Measurements from ENCODE around the gene FAM24A. TPM values are rescaled to one million over a fixed set of nuclear protein-coding genes. Genes with fewer than 3 reads are reported as not detected.
"Not testable (repeated sequence)": the region's sequence is repeated elsewhere in the genome, so short reads cannot be mapped to it uniquely, and the experiment has no call there.

FAM24A gene
- total RNA-seq, 1 donor from 2014 or later, result not detected

GRCh38 chr10:122882766-122883165 lies 27.6 kb upstream of the FAM24A start:
- intact Hi-C loops (cut with DNase I), result no loop called here
- DNase-seq (ENCODE audit: low spot score in 2 of 2), result no peak
- H3K9me3 ChIP-seq, result no peaks in the 10 kb centered on the region
- H3K4me3 ChIP-seq, result no peak overlapping the region
- H3K4me1 ChIP-seq, result peaks cover 0 to 2% of the 10 kb centered on the region in 2 donors
- H3K36me3 ChIP-seq, result no peaks in the 10 kb centered on the region
- H3K27me3 ChIP-seq, result no peaks in the 10 kb centered on the region
- no peak for TF ChIP-seq CTCF (IDR thresholded peaks at IDR 0.05)
- no peak overlapping the region for H3K27ac ChIP-seq

GRCh38 chr10:122884166-122884565 lies 26.2 kb upstream of the FAM24A start:
- Histone ChIP-seq H3K36me3 (no peaks in the 10 kb centered on the region), H3K4me3 (no peak overlapping the region), H3K27me3 (no peaks in the 10 kb centered on the region), H3K27ac (no peak overlapping the region), H3K9me3 (no peaks in the 10 kb centered on the region), H3K4me1 (peaks cover 0 to 2% of the 10 kb centered on the region in 2 donors)
- no peak for TF ChIP-seq CTCF (IDR thresholded peaks at IDR 0.05)
- no peak for DNase-seq (ENCODE audit: low spot score in 2 of 2)
- intact Hi-C loops (cut with DNase I), result no loop called here

- Histone ChIP-seq H3K27ac (no peak overlapping the region), H3K4me1 (no peaks in the 10 kb centered on the region), H3K9me3 (no peaks in the 10 kb centered on the region), H3K4me3 (no peak overlapping the region), H3K27me3 (no peaks in the 10 kb centered on the region), H3K36me3 (no peaks in the 10 kb centered on the region)
- no peak for DNase-seq (ENCODE audit: low spot score in 2 of 2)
- TF ChIP-seq CTCF (IDR thresholded peaks at IDR 0.05), result no peak
- intact Hi-C loops (cut with DNase I), result no loop called here
These were observed 16.0 kb upstream of the FAM24A start for GRCh38 chr10:122894261-122894944.

- H3K9me3 ChIP-seq; H3K27me3 ChIP-seq; H3K4me1 ChIP-seq; DNase-seq (ENCODE audit: low spot score in 2 of 2); H3K27ac ChIP-seq; H3K4me3 ChIP-seq; intact Hi-C loops (cut with DNase I); H3K36me3 ChIP-seq: not testable (repeated sequence)
These were observed 6.5 kb upstream of the FAM24A start for GRCh38 chr10:122903861-122904260.

GRCh38 chr10:122911889-122912484 lies 1.6 kb downstream of the FAM24A start:
- DNase-seq (ENCODE audit: low spot score in 2 of 2), result no peak
- TF ChIP-seq CTCF (IDR thresholded peaks at IDR 0.05), result no peak
- H3K9me3 ChIP-seq, result no peaks in the 10 kb centered on the region
- H3K4me3 ChIP-seq, result no peak overlapping the region
- no peaks in the 10 kb centered on the region for H3K36me3 ChIP-seq
- H3K27me3 ChIP-seq, result no peaks in the 10 kb centered on the region
- intact Hi-C loops (cut with DNase I), result no loop called here
- H3K27ac ChIP-seq, result no peak overlapping the region
- H3K4me1 ChIP-seq, result no peaks in the 10 kb centered on the region

- Histone ChIP-seq H3K27ac (no peak overlapping the region), H3K9me3 (no peaks in the 10 kb centered on the region), H3K4me1 (no peaks in the 10 kb centered on the region), H3K36me3 (no peaks in the 10 kb centered on the region), H3K4me3 (no peak overlapping the region), H3K27me3 (no peaks in the 10 kb centered on the region)
- intact Hi-C loops (cut with DNase I), result no loop called here
- no peak for DNase-seq (ENCODE audit: low spot score in 2 of 2)
- no peak for TF ChIP-seq CTCF (IDR thresholded peaks at IDR 0.05)
These were observed 5.3 kb downstream of the FAM24A start for GRCh38 chr10:122915700-122916099.
